ENCODE results near the gene PNPLA6.

Gene PNPLA6

GRCh38 chr19:7554565-7554964 lies 19.0 kb downstream of the PNPLA6 start:
- in situ Hi-C loops (cut with MboI; ENCODE audit: low pct_unique_long_range_greater_than_20kb, low sequenced_read_pairs, unreplicated experiment) = loop anchor here (25.0 kb wide), 1 partner anchor 258 kb away; no protein-coding TSS in a partner anchor
- TF ChIP-seq CTCF (IDR thresholded peaks at IDR 0.05; ENCODE audit: extremely low read depth, insufficient read depth, missing control alignments) = no peak
- DNase-seq (ENCODE audit: low spot score) = no peak

DNA sequence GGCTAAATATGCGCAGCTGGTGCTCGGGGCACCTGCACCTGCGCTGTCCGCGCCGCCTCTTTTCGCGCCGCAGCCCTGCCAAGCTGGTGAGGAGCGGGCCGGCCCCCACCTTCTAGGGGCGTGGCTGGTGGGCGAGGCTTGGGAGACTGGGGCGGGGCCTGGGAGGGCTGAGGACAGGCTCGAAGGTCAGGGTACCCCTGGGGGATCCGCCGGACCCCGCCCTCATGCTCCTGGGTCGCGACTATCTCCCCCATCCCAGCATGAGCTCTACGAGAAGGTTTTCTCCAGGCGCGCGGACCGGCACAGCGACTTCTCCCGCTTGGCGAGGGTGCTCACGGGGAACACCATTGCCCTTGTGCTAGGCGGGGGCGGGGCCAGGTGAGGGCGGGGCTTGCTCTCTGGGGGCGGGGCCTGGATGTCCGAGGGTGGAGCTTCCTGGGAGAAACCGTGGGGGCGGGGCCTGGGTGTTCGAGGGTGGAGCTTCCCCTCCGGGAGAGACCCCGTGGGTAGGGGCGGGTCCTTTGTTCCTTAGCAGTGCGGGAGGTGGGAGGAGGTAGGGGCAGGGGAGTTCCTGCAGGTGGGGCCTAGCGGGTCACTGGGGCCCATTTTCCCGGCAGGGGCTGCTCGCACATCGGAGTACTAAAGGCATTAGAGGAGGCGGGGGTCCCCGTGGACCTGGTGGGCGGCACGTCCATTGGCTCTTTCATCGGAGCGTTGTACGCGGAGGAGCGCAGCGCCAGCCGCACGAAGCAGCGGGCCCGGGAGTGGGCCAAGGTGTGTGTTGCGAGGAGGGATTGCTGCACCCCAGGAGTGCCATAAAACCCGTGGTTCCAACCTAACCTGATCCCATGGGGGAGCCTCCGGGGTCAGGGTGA lies 19.7 kb downstream of the PNPLA6 start:
- no peak for DNase-seq (ENCODE audit: low spot score)
- in situ Hi-C loops (cut with MboI; ENCODE audit: low pct_unique_long_range_greater_than_20kb, low sequenced_read_pairs, unreplicated experiment) = loop anchor here (25.0 kb wide), 1 partner anchor 257 kb away; no protein-coding TSS in a partner anchor

DNA sequence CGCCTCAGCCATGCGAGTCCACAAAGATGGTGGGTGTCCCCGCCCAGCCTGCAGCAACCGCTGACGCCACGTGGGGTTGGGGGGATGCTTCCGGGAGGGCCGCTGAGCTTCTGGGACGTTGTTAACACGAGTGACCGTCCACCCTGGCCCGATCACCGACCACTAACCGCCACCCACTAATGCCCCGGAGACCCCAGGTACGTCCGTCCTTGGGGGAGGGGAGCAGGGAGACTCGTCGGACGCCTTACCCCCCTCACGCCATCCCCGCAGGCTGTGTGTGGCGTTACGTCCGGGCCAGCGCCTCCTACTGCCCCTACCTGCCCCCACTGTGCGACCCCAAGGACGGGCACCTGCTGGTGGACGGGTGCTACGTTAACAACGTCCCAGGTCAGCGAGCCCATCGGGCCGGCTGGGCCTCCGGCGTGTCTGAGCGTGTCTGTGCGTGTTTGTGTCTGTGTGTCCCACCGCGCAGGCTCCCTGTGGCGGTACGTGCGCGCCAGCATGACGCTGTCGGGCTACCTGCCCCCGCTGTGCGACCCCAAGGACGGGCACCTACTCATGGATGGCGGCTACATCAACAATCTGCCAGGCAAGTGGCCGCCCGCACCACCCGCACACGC lies 21.3 kb downstream of the PNPLA6 start:
- in situ Hi-C loops (cut with MboI; ENCODE audit: low pct_unique_long_range_greater_than_20kb, low sequenced_read_pairs, unreplicated experiment) = loop anchor here (25.0 kb wide), 1 partner anchor 255 kb away; no protein-coding TSS in a partner anchor
- no peak for DNase-seq (ENCODE audit: low spot score)
- TF ChIP-seq CTCF (IDR thresholded peaks at IDR 0.05; ENCODE audit: extremely low read depth, insufficient read depth, missing control alignments) = no peak

More for the DNA sequence above, 19.7 kb downstream of the PNPLA6 start:
- TF ChIP-seq CTCF (IDR thresholded peaks at IDR 0.05; ENCODE audit: extremely low read depth, insufficient read depth, missing control alignments) = no peak

DNA sequence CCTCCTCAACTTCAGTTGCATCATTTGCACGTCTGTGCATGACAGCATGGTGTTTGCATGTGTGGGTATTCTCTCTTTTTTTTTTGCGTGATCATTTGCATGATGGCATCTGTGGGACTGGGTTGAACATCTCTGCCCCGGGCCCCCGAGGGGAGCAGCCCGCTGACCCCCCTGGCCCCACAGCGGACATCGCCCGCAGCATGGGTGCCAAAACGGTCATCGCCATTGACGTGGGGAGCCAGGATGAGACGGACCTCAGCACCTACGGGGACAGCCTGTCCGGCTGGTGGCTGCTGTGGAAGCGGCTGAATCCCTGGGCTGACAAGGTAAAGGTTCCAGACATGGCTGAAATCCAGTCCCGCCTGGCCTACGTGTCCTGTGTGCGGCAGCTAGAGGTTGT lies 23.1 kb downstream of the PNPLA6 start:
- DNase-seq (ENCODE audit: low spot score) = no peak
- in situ Hi-C loops (cut with MboI; ENCODE audit: low pct_unique_long_range_greater_than_20kb, low sequenced_read_pairs, unreplicated experiment) = loop anchor here (25.0 kb wide), 1 partner anchor 254 kb away; no protein-coding TSS in a partner anchor
- TF ChIP-seq CTCF (IDR thresholded peaks at IDR 0.05; ENCODE audit: extremely low read depth, insufficient read depth, missing control alignments) = no peak

DNA sequence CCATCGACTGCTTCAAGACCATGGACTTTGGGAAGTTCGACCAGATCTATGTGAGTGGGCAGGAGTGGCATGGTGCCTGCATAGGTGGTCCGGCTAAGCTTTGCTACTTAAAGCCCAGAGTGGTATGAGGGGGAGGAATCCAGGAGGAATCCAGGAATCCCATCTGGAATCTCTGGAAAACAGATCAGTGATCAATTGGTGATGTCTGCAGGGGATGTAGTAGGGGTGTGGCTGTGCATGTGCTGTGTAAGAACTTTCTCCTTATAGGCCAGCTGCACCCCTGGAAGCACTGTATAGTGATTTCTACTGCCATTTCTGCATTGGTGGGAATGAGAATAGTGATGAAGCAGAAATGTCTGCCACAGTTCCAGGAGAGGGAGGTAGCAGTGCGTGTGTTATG lies 23.6 kb downstream of the PNPLA6 start:
- DNase-seq (ENCODE audit: low spot score) = no peak
- in situ Hi-C loops (cut with MboI; ENCODE audit: low pct_unique_long_range_greater_than_20kb, low sequenced_read_pairs, unreplicated experiment) = loop anchor here (25.0 kb wide), 1 partner anchor 253 kb away; no protein-coding TSS in a partner anchor
- no peak for TF ChIP-seq CTCF (IDR thresholded peaks at IDR 0.05; ENCODE audit: extremely low read depth, insufficient read depth, missing control alignments)

GRCh38 chr19:7560255-7560654 lies 24.7 kb downstream of the PNPLA6 start:
- in situ Hi-C loops (cut with MboI; ENCODE audit: low pct_unique_long_range_greater_than_20kb, low sequenced_read_pairs, unreplicated experiment) = loop anchor here (25.0 kb wide), 1 partner anchor 252 kb away; no protein-coding TSS in a partner anchor
- peak; percentile 13 for DNase-seq (ENCODE audit: low spot score)
- TF ChIP-seq CTCF (IDR thresholded peaks at IDR 0.05; ENCODE audit: extremely low read depth, insufficient read depth, missing control alignments) = no peak

Data from GM13977 (cell line).